ENCODE data around the gene STAG1. TPM values are rescaled to one million over a fixed set of nuclear protein-coding genes. Genes with fewer than 3 reads are reported as not detected.
"Not testable (repeated sequence)": the region's sequence is repeated elsewhere in the genome, so short reads cannot be mapped to it uniquely, and the experiment has no call there.

The STAG1 gene
- total RNA-seq, 1 experiment from 2014 or later, result 34.6 TPM

GRCh38 chr3:136725468-136725867 lies 26.7 kb downstream of the STAG1 start:
- Histone ChIP-seq H3K9ac (ENCODE audit: extremely low read depth, insufficient read length, low read length) (no peak overlapping the region), H2BK20ac (ENCODE audit: low read depth, low read length, poor library complexity, severe bottlenecking) (no peak overlapping the region), H2BK120ac (ENCODE audit: low read depth, low read length, poor library complexity, severe bottlenecking) (no peak overlapping the region), H4K20me1 (ENCODE audit: control insufficient read depth, insufficient read depth, insufficient read length) (no peaks in the 10 kb centered on the region), H4K91ac (ENCODE audit: insufficient read length, low read depth, low read length) (no peak overlapping the region), H3K79me1 (ENCODE audit: insufficient read depth, low read depth, low read length, poor library complexity, severe bottlenecking) (no peaks in the 10 kb centered on the region), H2BK5ac (ENCODE audit: insufficient read length, low read length) (no peak overlapping the region), H3K56ac (ENCODE audit: insufficient read length, low read depth, low read length) (no peak overlapping the region), H3K27ac (ENCODE audit: insufficient read length, low read depth, low read length) (no peak overlapping the region), H4K5ac (ENCODE audit: insufficient read length, low read depth, low read length) (no peak overlapping the region), H3K4ac (ENCODE audit: low read depth, low read length) (no peak overlapping the region), H2BK15ac (ENCODE audit: low read depth, low read length) (no peak overlapping the region), H2AK5ac (ENCODE audit: insufficient read length, low read length) (no peak overlapping the region), H3K27me3 (ENCODE audit: insufficient read depth, low read length) (no peaks in the 10 kb centered on the region), H3T11ph (ENCODE audit: low read length) (no peak overlapping the region), H4K8ac (replicated peaks; ENCODE audit: insufficient read length, low read depth, low read length) (no peak overlapping the region), H3K18ac (ENCODE audit: insufficient read length, low read depth, low read length) (no peak overlapping the region), H3K23ac (ENCODE audit: insufficient read length, low read depth, low read length) (no peak overlapping the region), H3K14ac (ENCODE audit: insufficient read depth, low read length) (no peak overlapping the region), H3K4me1 (ENCODE audit: insufficient read depth, low read length) (peaks cover 2% of the 10 kb centered on the region; the same call in 1 of the 2 replicates), H3K23me2 (ENCODE audit: insufficient read length, low read depth, low read length, poor library complexity, severe bottlenecking) (no peaks in the 10 kb centered on the region), H3K79me2 (ENCODE audit: insufficient read depth, low read length) (peaks cover 3% of the 10 kb centered on the region; the same call in 1 of the 2 replicates), H2AFZ (ENCODE audit: low read length) (no peak overlapping the region), H3K9me3 (ENCODE audit: control insufficient read depth, low read depth, low read length) (no peaks in the 10 kb centered on the region), H3K4me2 (ENCODE audit: insufficient read depth, insufficient read length, low read length) (no peak overlapping the region), H2BK12ac (ENCODE audit: insufficient read length, low read depth, low read length) (no peak overlapping the region)
- no peak for DNase-seq
- H3K27ac Mint-ChIP-seq, result no peak overlapping the region
- no peak for TF ChIP-seq CTCF (conservative IDR thresholded peaks at IDR 0.05)
- WGBS (ENCODE audit: extremely low coverage, insufficient read length, low lambda C conversion rate), result no CpG with 5 or more reads among the region's 2 CpGs
- no peaks in the 10 kb centered on the region; the same call in 1 of the 2 replicates for H3K27me3 Mint-ChIP-seq (ENCODE audit: low read depth)
- H3K36me3 Mint-ChIP-seq (ENCODE audit: insufficient read depth in 1 of 3, low read depth in 3 of 3), result peaks cover 4 to 15% (median 10%) of the 10 kb centered on the region in 3 experiments; a peak in 5 of 7 replicates
- no peak overlapping the region for H3K4me3 Mint-ChIP-seq
- peaks cover 22 to 23% of the 10 kb centered on the region in 2 experiments for H3K4me1 Mint-ChIP-seq
- peaks cover 8 to 9% of the 10 kb centered on the region in 2 experiments for H3K9me3 Mint-ChIP-seq

- not testable (repeated sequence) for H3K79me1 ChIP-seq (ENCODE audit: insufficient read depth, low read depth, low read length, poor library complexity, severe bottlenecking)
Measured at GRCh38 chr3:136722916-136723315, 29.3 kb downstream of the STAG1 start.

More at GRCh38 chr3:136722916-136723315, 29.3 kb downstream of the STAG1 start:
- not testable (repeated sequence) for H3K27ac Mint-ChIP-seq; H2BK120ac ChIP-seq (ENCODE audit: low read depth, low read length, poor library complexity, severe bottlenecking); H3K14ac ChIP-seq (ENCODE audit: insufficient read depth, low read length); H2AK5ac ChIP-seq (ENCODE audit: insufficient read length, low read length); H4K91ac ChIP-seq (ENCODE audit: insufficient read length, low read depth, low read length); H3K4me2 ChIP-seq (ENCODE audit: insufficient read depth, insufficient read length, low read length); H3K18ac ChIP-seq (ENCODE audit: insufficient read length, low read depth, low read length); H3K56ac ChIP-seq (ENCODE audit: insufficient read length, low read depth, low read length); H2BK5ac ChIP-seq (ENCODE audit: insufficient read length, low read length); H3K27me3 Mint-ChIP-seq (ENCODE audit: low read depth); H2BK15ac ChIP-seq (ENCODE audit: low read depth, low read length); H3K9me3 Mint-ChIP-seq; H3K4me3 Mint-ChIP-seq; H3K9me3 ChIP-seq (ENCODE audit: control insufficient read depth, low read depth, low read length); H2BK12ac ChIP-seq (ENCODE audit: insufficient read length, low read depth, low read length); H2BK20ac ChIP-seq (ENCODE audit: low read depth, low read length, poor library complexity, severe bottlenecking); H3K23me2 ChIP-seq (ENCODE audit: insufficient read length, low read depth, low read length, poor library complexity, severe bottlenecking); H4K8ac ChIP-seq (replicated peaks; ENCODE audit: insufficient read length, low read depth, low read length); H3T11ph ChIP-seq (ENCODE audit: low read length); H3K27me3 ChIP-seq (ENCODE audit: insufficient read depth, low read length); H3K79me2 ChIP-seq (ENCODE audit: insufficient read depth, low read length); H3K9ac ChIP-seq (ENCODE audit: extremely low read depth, insufficient read length, low read length); H3K4me1 ChIP-seq (ENCODE audit: insufficient read depth, low read length); H4K20me1 ChIP-seq (ENCODE audit: control insufficient read depth, insufficient read depth, insufficient read length); DNase-seq; H3K4ac ChIP-seq (ENCODE audit: low read depth, low read length); H3K27ac ChIP-seq (ENCODE audit: insufficient read length, low read depth, low read length); H2AFZ ChIP-seq (ENCODE audit: low read length); H4K5ac ChIP-seq (ENCODE audit: insufficient read length, low read depth, low read length); H3K23ac ChIP-seq (ENCODE audit: insufficient read length, low read depth, low read length)
- WGBS (ENCODE audit: extremely low coverage, insufficient read length, low lambda C conversion rate), result no CpG with 5 or more reads among the region's 27 CpGs
- Mint-ChIP-seq H3K36me3 (ENCODE audit: insufficient read depth in 1 of 3, low read depth in 3 of 3) (peaks cover 4 to 15% (median 10%) of the 10 kb centered on the region in 3 experiments; a peak in 5 of 7 replicates), H3K4me1 (peaks cover 13 to 15% of the 10 kb centered on the region in 2 experiments)

All from H9 (cell line).